ENCODE measurements around the gene EFEMP1.

DNA sequence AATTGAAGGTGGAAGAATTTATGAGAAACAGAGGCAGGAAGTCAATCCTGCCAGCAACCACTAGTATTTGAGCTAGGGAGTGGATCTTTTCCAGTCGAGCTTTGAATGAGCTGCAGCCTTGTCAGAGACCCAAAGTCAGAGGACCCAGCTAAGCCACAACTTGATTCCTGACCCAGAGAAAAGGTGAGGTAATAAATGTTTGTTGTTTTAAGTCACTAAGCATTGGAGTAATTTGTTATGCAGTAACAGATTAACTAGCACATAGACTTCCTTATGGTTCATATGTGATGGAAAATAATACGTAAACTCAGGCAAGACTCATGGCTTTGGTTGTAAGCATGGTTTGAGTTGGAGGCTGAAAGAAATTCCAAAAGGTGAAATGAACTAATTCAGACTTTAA is 21.6 kb downstream of the EFEMP1 start:
- TF ChIP-seq, protein P1, sequence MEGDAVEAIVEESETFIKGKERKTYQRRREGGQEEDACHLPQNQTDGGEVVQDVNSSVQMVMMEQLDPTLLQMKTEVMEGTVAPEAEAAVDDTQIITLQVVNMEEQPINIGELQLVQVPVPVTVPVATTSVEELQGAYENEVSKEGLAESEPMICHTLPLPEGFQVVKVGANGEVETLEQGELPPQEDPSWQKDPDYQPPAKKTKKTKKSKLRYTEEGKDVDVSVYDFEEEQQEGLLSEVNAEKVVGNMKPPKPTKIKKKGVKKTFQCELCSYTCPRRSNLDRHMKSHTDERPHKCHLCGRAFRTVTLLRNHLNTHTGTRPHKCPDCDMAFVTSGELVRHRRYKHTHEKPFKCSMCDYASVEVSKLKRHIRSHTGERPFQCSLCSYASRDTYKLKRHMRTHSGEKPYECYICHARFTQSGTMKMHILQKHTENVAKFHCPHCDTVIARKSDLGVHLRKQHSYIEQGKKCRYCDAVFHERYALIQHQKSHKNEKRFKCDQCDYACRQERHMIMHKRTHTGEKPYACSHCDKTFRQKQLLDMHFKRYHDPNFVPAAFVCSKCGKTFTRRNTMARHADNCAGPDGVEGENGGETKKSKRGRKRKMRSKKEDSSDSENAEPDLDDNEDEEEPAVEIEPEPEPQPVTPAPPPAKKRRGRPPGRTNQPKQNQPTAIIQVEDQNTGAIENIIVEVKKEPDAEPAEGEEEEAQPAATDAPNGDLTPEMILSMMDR (IDR thresholded peaks at IDR 0.05): no peak
- TF ChIP-seq POLR2A (IDR thresholded peaks at IDR 0.05): no peak

Measured in heart left ventricle (tissue), 13 donors.